Motor neuron (in vitro differentiated cells): ENCODE results near the gene BZW2. TPM values are rescaled to one million over a fixed set of nuclear protein-coding genes. Genes with fewer than 3 reads are reported as not detected.

Experiments
- ATAC-seq, 8 experiments: fragments of 200-7000 bp; cut with Tn5 transposase; replicated peaks in 6 of 8; 2 replicates each; pipeline ENCODE4 v1.8.0; 2021; ENCODE audit warnings: mild to moderate bottlenecking in 8 of 8, moderate library complexity in 8 of 8
- H3K27ac ChIP-seq, 2 donors: fragments of 250-450 bp; sonication (Bioruptor Pico); 2 replicates each; pipeline ENCODE4 v1.9.0; 2021; ENCODE audit warnings: antibody characterized with exemption in 2 of 2, mild to moderate bottlenecking in 2 of 2, moderate library complexity in 1 of 2
- H3K4me1 ChIP-seq, 2 donors: fragments of 250-450 bp; sonication (Bioruptor Pico); replicated peaks in 1 of 2; 2 replicates each; pipeline ENCODE4 v1.6.1; 2021; ENCODE audit warnings: antibody characterized with exemption in 2 of 2, mild to moderate bottlenecking in 2 of 2, moderate library complexity in 1 of 2
- H3K4me3 ChIP-seq, 5 donors: fragments of 250-450 bp; sonication (Bioruptor Pico); 2 replicates each; pipeline ENCODE4 v1.9.0; 2021; ENCODE audit warnings: antibody characterized with exemption in 5 of 5, mild to moderate bottlenecking in 5 of 5, moderate library complexity in 4 of 5
- WGBS, 10 experiments: fragments of 450-650 bp; shearing (Covaris generic); methylation state at CpG; one replicate each; pipeline ENCODE4 v1.0.0; 2022; 5-methylcytosine and 5-hydroxymethylcytosine counted together
- in situ Hi-C, 9 experiments: fragments of 400-800 bp; cut with MboI; loops; one replicate each; pipeline ENCODE4 v1.15.0; 2021; ENCODE audit warnings: low sequenced_read_pairs in 9 of 9, low pct_unique_long_range_greater_than_20kb in 2 of 9; ENCODE audit not compliant: unreplicated experiment in 9 of 9
- total RNA-seq, 8 experiments: library from RNA; unstranded; fragments of 300-600 nt; gene quantifications; 2 replicates each; pipeline versions ENCODE4 v1.2.3 to v1.2.4, GENCODE V29; 2022

Gene BZW2
- total RNA-seq, 8 experiments from 2014 or later: 32.3 to 194 (median 111) TPM

DNA sequence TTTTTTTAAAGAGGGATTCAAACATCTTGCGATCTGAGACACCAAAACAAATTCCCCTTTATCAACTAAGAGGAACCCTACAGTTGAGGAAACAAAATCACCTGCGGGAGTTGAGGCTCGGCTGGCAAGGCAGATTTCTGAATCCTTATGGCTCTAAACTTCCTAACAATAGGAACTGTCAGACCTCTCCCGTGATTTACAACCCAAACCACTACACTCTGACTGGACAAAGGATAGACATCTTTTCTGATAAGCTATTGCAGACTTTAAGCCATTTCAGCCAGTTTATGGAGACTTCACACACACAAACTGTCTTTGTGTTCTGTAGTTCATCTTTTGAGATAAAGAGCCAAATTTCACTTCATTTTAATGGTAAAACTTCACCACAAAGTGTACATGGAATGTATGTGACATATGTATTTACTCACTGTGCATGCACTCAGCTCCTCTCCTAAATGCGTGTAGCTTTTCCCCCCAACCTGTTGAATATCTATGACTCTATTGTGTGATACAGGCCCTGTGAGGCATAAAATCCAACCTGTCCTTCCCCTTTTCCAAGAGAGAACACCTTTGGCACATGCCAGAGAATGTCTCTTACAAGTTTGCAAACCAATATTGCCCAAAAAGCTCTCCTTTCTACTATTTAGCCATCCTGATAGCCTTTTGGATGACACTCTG is 92.2 kb downstream of the BZW2 start:
- Histone ChIP-seq H3K27ac (no peak overlapping the region), H3K4me1 (peaks cover 6 to 7% of the 10 kb centered on the region in 2 donors), H3K4me3 (no peak overlapping the region)
- no peak for ATAC-seq
- WGBS, 10 experiments: 60 to 100% (median 80%) methylated on average over 1 to 5 of the region's 5 CpGs; no CpG with 5 or more reads in 1 of the 10 experiments
- in situ Hi-C loops: no loop called here

DNA sequence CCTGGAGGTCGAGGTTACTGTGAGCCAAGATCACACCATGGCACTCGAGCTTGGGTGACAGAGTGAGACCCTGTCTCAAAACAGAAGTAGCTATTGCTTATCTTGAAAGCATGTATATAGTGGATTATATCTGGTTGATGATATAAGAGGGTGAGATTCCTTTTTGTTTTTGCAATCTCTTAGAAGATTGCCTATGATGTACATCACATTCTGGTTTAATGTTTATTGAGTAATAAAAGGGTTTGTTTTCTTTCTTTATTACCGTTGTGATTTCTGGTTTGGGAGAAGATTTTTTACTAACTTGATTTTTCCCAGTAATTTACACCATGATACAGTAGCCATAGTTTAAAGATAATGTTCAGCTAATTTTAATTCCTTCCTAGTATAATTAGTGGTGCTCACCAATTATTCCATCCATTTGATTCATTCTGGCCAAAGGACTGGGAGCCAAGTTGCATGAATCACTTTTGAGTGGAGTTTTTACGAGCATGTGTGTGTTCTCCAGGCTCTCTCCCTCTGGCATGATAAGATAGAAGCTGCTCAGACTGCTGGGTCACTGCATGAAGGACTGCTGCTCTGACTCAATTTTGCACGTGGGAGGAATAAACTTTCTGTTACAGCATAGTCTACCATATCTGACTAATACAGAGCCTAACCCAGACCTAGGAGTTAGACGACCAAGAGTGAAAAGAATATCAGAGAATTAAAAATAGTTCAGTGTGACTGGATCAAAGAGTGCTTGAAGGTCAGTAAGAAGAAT is 94.1 kb downstream of the BZW2 start:
- peak in 5 of 8 experiments; percentile 38 to 100 (median 61) for ATAC-seq
- WGBS, 10 experiments: 4 to 86% (median 66%) methylated on average over 2 to 6 of the region's 6 CpGs
- H3K27ac ChIP-seq: no peak overlapping the region
- in situ Hi-C loops: no loop called here
- H3K4me1 ChIP-seq: peaks cover 4 to 5% of the 10 kb centered on the region in 2 donors
- no peak overlapping the region for H3K4me3 ChIP-seq

DNA sequence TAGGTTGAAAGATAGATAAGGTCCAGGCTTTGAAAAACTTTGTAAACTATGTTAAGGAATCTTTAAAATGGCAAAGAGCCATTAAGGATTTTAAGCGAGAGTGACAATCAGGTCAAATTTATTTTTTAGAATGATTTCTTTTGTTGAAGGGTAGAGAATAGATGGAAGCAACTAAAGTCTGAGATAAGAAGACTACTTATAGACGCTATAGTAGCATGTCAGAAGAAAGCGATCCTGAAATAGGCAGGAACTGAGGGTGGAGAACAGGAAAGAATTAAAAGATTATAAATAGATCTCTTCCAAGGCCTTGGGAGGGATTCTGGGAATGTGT is 94.6 kb downstream of the BZW2 start:
- peak in 1 of 8 experiments; percentile 7 for ATAC-seq
- Histone ChIP-seq H3K4me3 (no peak overlapping the region), H3K27ac (no peak overlapping the region), H3K4me1 (peaks cover 1 to 9% of the 10 kb centered on the region in 2 donors)
- in situ Hi-C loops: no loop called here
- 82 to 100% (median 93%) methylated on average over 1 to 3 of the region's 3 CpGs for whole genome bisulfite sequencing, 10 experiments

DNA sequence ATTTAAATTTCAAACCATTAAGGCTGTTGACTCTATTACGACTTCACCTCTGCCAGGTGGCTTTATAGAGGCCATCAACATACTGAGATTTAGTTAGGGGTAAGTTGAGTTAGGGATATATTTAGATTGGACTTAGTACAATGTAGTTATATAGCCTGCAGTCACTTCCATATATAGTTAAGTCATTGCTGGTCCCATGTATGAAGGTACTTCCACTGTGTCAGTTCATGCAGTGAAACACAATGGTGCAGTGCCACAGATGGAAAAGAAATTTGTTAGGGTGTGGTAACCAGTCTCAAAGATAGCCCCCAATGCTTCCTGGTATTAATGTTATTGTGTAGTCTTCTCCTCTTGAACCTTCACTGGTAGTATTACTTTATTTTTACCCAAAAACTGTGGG is 95.0 kb downstream of the BZW2 start:
- Histone ChIP-seq H3K4me1 (peaks cover 2 to 10% of the 10 kb centered on the region in 2 donors), H3K4me3 (no peak overlapping the region), H3K27ac (no peak overlapping the region)
- 60 to 100% (median 86%) methylated on average over 1 of the region's 1 CpG; no CpG with 5 or more reads in 3 of the 10 experiments for WGBS, 10 experiments
- in situ Hi-C loops: no loop called here
- no peak for ATAC-seq

DNA sequence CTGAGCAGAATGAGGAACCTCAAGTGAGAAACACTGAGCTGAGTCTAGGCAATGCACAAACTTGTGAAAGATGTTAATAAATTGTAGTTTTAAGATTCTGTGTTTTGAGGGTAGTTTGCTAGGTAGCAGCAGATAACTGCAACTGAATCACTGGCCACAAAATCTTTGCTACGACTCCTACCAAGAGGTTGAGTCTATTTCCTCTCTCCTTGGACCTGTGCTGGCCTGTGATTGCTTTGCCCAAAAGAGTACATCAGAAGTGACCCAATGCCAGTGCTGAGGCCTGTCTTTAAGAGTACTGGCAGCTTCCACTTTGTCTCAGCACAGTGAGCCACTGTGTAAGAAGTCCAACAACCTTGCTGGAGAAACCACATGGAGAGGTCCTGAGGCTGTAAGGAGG is 95.7 kb downstream of the BZW2 start:
- Histone ChIP-seq H3K4me3 (no peak overlapping the region), H3K4me1 (peaks cover 2 to 10% of the 10 kb centered on the region in 2 donors), H3K27ac (no peak overlapping the region)
- ATAC-seq: no peak
- WGBS, 10 experiments: 100% methylated on average over 1 of the region's 1 CpG; no CpG with 5 or more reads in 9 of the 10 experiments
- in situ Hi-C loops: no loop called here

DNA sequence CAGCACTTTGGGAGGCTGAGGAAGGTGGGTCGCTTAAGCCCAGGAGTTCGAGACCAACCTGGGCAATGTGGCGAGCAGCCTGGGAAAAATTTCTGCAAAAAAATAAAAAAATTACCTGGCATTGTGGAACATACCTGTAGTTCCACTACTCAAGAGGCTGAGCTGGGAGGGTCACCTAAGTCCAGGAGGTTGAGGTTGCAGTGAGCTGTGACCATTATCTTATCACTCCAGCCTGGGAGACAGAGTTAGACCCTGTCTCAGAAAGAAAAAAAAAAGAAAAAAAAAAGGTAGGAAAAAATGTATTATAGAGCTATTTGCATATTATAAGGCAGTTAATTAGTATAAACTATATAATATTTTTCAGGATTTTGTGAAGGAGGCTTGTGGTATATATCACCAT is 96.6 kb downstream of the BZW2 start:
- in situ Hi-C loops: no loop called here
- Histone ChIP-seq H3K27ac (no peak overlapping the region), H3K4me1 (peaks cover 2 to 10% of the 10 kb centered on the region in 2 donors), H3K4me3 (no peak overlapping the region)
- ATAC-seq: no peak
- WGBS, 10 experiments: 50 to 100% (median 93%) methylated on average over 2 to 3 of the region's 3 CpGs

DNA sequence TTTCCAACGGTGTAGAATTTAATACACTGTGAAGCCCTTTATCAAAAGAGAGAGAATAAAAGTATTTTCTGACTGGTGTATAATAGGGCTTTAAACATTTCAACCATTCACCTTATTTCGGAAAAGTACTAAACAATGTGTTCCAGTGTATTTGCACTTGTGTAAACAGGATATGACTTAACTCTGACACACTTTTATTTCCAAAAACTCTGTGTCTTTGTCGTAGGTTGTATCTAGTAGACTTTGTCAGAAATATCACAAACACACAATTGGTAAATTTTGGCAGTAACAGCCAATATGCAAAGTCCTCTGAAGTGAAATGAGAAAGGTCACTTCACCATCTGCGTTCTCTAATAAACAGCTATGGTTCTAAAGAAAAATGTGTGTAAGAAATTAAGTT is 97.3 kb downstream of the BZW2 start:
- no peak for ATAC-seq
- WGBS, 10 experiments: 0 to 90% (median 79%) methylated on average over 1 to 4 of the region's 4 CpGs; no CpG with 5 or more reads in 1 of the 10 experiments
- in situ Hi-C loops: no loop called here
- peaks cover 2 to 10% of the 10 kb centered on the region in 2 donors for H3K4me1 ChIP-seq
- no peak overlapping the region for H3K4me3 ChIP-seq
- no peak overlapping the region for H3K27ac ChIP-seq

DNA sequence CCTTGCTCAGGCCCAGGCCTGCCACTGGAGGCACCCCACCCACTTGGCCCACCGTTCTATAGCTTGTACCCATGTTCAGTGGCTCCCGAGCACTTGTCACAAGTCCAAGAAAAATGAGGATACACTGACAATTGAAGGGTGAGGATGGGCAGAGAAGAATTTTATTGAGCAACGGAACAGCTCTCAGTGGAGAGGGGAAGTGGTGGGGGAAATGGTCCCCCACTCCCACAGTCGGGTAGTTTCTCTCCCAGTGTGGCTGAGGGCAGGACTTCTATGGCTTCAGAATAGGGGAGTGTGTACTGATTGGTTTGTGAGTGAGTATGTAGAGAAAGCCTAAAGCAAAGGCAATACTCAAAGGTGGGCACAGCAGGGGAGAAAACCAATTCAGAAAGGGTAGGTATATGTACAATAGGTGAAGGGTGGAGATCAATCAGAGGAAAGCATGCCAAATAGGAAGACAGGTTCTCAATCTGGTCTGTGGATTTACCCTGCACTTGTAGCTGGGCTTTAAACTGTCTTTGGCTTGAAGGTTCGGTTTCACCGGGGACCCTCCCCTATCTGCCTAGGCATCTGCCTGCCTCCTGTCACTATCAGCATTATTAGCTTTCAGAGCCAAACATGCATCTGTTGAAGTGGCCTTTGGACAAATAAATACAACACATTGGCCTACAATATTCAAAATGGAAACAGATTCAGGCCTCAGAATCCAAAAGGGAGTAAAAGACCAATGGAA is 98.7 kb downstream of the BZW2 start:
- Histone ChIP-seq H3K27ac (no peak overlapping the region), H3K4me3 (no peak overlapping the region), H3K4me1 (peaks cover 2 to 10% of the 10 kb centered on the region in 2 donors)
- WGBS, 10 experiments: 60 to 100% (median 92%) methylated on average over 1 to 5 of the region's 6 CpGs; no CpG with 5 or more reads in 3 of the 10 experiments
- in situ Hi-C loops: no loop called here
- ATAC-seq: no peak

DNA sequence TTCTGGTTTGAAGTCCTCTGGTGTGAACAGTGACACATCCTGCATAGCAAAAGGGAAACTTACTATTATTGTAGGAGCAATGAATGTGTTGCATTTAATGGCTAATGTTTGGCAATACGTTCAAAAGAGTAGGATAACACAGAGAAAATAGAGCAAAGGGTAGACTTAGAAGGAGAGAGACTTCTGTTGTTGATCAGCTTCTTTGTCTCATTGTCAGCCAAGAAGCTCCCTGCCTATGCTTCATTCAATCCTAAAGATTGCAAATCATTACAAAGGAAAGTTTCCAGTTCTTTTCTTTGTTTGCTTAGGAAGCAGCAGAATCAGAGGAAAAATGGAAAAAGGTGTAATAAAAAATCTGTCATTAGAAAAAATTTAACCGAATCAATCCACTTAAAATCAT is 99.7 kb downstream of the BZW2 start:
- in situ Hi-C loops: no loop called here

DNA sequence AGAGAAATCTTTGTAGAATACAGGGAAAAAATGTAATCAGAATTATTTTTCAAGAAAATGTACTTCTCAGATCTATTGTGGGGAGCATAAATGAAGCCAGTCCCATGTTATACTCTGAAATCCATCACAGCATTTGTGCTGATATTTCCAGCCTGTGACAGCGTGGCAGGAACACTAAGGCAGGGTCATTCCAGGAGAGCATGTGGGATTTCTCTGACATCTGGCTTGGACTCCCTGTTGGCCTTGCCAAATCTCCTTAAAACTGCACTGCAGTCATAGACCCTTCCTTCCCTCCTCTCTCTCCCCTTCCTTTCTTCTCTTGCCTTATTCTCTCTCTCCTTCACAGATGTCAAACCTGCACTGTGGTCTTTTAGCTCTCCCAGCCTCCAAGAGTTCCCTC is 101.1 kb downstream of the BZW2 start:
- 25 to 100% (median 60%) methylated on average over 1 of the region's 1 CpG; no CpG with 5 or more reads in 3 of the 10 experiments for WGBS, 10 experiments
- in situ Hi-C loops: no loop called here

More for the DNA sequence above, 99.7 kb downstream of the BZW2 start:
- H3K27ac ChIP-seq: no peak overlapping the region
- no peak for ATAC-seq
- peaks cover 2 to 10% of the 10 kb centered on the region in 2 donors for H3K4me1 ChIP-seq
- no peak overlapping the region for H3K4me3 ChIP-seq
- 0 to 50% (median 29%) methylated on average over 1 to 2 of the region's 2 CpGs for WGBS, 10 experiments

DNA sequence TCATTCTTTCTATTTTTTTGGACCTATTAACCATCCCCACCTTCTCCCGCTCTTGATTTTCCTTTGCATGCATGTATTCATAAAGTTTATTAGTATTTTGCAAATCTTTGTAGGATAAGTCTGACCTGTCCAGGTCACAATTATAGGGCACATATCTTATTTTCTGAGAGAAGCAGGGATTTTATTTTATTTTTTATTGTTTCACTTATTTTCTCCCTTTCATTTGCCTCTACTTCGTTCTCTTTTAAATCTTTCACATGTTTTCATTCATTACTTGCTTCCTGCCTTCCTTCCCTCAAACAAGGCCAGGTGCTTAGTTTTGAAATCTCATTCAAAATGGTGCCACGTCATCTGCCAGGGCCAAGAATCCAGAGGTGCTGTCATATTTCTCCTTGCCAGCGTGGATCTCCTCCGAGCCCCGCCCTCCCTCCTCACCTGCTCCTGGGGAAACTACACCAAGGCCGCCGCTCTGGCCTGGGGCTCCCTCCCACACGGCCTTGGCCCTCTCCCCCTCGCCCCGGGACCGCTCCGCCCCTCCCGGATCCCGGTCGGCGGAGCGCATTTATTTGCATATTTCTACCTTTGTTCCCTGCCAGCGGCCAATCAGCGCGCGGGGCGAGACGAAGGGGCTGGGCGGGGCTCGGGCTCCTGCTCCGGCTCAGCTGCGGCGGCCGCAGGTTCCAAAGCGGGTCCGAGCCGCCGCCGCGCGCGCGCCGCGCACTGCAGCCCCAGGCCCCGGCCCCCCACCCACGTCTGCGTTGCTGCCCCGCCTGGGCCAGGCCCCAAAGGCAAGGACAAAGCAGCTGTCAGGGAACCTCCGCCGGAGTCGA is 107.3 kb downstream of the BZW2 start, which contains the start of gene TSPAN13:
Gene TSPAN13, plus strand, starts transcription at position 654 of the 830 bp plus-strand sequence. CDS start 213 bp downstream, outside the sequence.
- in situ Hi-C loops: no loop called here
- peak; percentile 89 to 96 (median 92) for ATAC-seq
- H3K4me3 ChIP-seq: peak within 1 kb of the TSS; percentile 57 to 66 (median 61)
- WGBS, 10 experiments: 17 to 65% (median 39%) methylated on average over 2 to 6 of the region's 48 CpGs
- peak within 1 kb of the TSS; percentile 73 to 79 for H3K27ac ChIP-seq
- peaks cover 2 to 15% of the 10 kb centered on the region in 2 donors for H3K4me1 ChIP-seq

More for the DNA sequence above, 101.1 kb downstream of the BZW2 start:
- H3K4me1 ChIP-seq: peaks cover 2 to 10% of the 10 kb centered on the region in 2 donors
- H3K27ac ChIP-seq: no peak overlapping the region
- H3K4me3 ChIP-seq: no peak overlapping the region
- no peak for ATAC-seq
